A549 treated with GW870086 at 1 μM for 4 hours (cell line): ENCODE results near the gene ELMO1. TPM values are rescaled to one million over a fixed set of nuclear protein-coding genes. Genes with fewer than 3 reads are reported as not detected.

ENCODE experiments used
- total RNA-seq: library from RNA; stranded (reverse); fragments of 200-300 nt; extraction: Qiagen RNA extraction; gene quantifications from 5 replicates; pipeline ENCODE4 v1.2.3, GENCODE V29; 2022; ENCODE audit warnings: low read depth

ELMO1 gene
- total RNA-seq, result 1.9 to 3.4 TPM (median 2.1 TPM) in 5 replicates

GRCh38 chr7:37448636-37449361, at the start of gene ELMO1:
TSS of gene ELMO1 (minus strand) at chr7:37448864. CDS start at chr7:37342690, 106,174 bp downstream.

Other genes with a start within 250 kb of the ELMO1 start
- not detected in 5 replicates for gene GPR141, start 234.9 kb upstream of the ELMO1 start, total RNA-seq